22Rv1 (cell line): ENCODE measurements around the gene DMXL1.

Experiments used
- H3K27ac ChIP-seq: fragments of 450-650 bp; 2 replicates; pipeline ENCODE4 v1.5.1; 2017
- ZFX ChIP-seq: fragments of 450-650 bp; IDR thresholded peaks from 2 replicates; pipeline ENCODE4 v1.6.1; 2017; ENCODE audit warnings: antibody characterized with exemption, borderline replicate concordance
- TF ChIP-seq, protein P1 (sequence below): fragments of 450-650 bp; IDR thresholded peaks from 2 replicates; pipeline ENCODE4 v1.5.1; 2017; ENCODE audit warnings: mild to moderate bottlenecking

DMXL1 gene

DNA sequence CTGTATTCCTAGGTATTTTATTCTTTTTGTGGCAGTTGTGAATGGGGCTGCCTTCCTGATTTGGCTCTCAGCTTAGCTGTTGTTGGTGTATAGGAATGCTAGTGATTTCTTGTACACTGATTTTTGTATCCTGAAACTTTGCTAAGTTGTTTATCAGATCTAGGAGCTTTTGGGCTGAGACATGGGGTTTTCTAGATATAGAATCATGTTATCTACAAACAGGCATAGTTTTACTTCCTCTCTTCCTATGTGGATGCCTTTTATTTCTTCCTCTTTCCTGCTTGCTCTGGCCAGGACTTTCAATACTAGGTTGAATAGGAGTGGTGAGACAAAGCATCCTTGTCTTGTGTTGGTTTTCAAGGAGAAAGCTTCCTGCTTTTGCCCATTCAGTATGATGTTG, 129.9 kb downstream of the DMXL1 start:
- no peak overlapping the region for H3K27ac ChIP-seq

DNA sequence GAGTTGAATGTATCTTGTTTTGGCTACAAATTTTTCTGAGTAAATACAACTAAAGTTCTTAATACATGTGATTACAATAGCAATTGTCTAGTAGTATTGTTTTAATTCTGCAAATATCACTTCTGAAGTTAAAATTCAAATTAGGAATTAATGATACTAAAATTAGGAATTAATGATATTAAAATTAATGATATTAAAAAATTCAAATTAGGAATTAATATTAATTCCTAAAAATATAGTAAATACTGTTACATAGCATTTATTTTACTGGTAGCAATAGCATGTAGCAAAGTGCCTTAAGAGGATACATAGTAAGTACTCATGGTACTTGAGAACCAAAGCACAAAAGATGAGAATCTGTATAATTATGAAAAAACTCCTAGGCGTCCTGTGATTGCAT, 136.2 kb downstream of the DMXL1 start:
- H3K27ac ChIP-seq: no peak overlapping the region
- TF ChIP-seq, protein P1, sequence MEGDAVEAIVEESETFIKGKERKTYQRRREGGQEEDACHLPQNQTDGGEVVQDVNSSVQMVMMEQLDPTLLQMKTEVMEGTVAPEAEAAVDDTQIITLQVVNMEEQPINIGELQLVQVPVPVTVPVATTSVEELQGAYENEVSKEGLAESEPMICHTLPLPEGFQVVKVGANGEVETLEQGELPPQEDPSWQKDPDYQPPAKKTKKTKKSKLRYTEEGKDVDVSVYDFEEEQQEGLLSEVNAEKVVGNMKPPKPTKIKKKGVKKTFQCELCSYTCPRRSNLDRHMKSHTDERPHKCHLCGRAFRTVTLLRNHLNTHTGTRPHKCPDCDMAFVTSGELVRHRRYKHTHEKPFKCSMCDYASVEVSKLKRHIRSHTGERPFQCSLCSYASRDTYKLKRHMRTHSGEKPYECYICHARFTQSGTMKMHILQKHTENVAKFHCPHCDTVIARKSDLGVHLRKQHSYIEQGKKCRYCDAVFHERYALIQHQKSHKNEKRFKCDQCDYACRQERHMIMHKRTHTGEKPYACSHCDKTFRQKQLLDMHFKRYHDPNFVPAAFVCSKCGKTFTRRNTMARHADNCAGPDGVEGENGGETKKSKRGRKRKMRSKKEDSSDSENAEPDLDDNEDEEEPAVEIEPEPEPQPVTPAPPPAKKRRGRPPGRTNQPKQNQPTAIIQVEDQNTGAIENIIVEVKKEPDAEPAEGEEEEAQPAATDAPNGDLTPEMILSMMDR: no peak
- no peak for TF ChIP-seq ZFX

More for the DNA sequence above, 129.9 kb downstream of the DMXL1 start:
- no peak for TF ChIP-seq ZFX
- TF ChIP-seq, protein P1: no peak

DNA sequence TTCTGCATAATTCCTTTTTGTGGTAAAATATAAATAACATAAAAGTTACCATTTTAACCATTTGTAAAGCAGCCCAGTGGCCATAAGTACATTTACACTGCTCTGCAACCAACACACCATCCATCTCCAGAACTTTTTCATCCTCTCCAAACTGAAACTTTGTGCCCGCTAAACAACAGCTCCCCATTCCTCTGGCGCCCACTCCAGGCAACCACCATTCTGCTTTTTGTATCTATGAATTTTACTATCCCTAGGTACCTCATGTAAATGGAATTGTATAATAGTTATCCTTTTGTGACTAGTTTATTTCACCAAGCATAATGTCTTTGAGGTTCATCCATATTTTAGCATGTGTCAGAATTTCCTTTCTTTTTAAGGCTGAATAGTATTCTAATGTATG, 141.1 kb downstream of the DMXL1 start:
- TF ChIP-seq, protein P1: no peak
- no peak for TF ChIP-seq ZFX
- H3K27ac ChIP-seq: no peak overlapping the region

DNA sequence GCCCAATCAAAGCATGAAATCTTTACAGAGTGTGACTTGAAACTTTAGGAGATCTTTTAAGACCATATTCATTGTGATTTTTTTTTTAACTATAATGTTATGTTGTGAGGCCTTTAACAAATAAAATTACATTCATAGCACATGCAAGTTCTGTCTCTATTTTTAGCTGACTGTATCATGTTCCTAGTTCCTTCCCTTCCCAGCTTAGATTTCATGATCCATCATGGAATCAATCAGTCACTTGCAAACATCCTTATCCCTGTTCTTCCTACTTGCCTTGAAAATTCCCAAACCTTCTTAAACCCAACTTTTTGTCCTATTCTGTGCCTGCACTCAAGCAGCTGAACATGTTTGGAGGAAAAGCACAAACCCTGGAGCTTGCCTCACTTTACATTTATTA, 141.8 kb downstream of the DMXL1 start:
- no peak overlapping the region for H3K27ac ChIP-seq
- TF ChIP-seq, protein P1: no peak
- TF ChIP-seq ZFX: no peak

DNA sequence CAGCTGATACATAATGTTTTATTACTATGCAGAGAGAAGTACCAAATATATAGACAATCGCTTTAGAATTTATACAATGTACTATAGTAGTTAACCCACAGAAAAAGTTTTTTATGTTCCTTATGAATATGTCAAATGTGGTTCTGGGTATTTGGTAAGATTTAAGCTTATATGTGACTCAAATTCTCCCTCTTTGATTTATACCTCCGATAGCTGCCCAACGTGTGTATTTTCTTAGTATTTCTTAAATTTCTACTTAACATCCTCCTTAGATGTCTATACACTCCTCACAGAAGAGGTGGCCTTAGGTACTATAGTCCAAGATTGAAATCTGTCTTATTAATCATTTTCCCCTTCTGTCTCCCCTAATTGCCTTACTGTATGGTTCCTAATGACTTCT, 146.3 kb downstream of the DMXL1 start:
- H3K27ac ChIP-seq: no peak overlapping the region
- no peak for TF ChIP-seq ZFX
- TF ChIP-seq, protein P1: no peak

GRCh38 chr5:119218830-119219782, 148.2 kb downstream of the DMXL1 start:
- H3K27ac ChIP-seq: no peak overlapping the region
- TF ChIP-seq, protein P1: no peak
- no peak for TF ChIP-seq ZFX

DNA sequence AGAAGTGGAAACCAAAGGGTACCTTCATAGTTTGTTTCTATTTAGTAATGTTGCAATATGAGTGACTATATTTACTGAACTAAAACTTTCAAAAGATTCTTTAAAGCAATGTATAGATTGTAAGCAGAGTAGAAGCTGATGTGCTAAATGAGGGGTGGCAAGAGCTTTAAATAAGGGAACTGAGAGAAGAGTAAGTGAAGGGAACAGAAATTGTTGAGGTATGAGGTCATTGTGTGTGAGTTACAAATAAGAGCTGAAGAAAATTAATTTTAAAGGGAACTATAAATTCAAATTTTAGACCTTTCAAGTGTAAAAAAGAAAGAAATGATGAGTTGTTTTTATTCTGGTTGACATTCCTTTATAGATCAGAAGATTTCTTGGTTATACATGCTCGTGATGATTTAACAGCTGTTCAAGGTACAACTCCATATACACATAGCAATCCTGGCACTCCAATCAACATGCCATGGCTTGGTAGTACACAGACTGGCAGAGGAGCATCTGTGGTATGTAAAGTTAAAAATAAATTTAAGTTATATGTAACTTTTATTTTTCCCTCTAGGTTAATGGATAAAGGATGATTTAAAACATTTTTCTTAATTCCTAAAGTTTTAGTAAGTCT, 149.8 kb downstream of the DMXL1 start:
- no peak overlapping the region for H3K27ac ChIP-seq
- TF ChIP-seq, protein P1: no peak
- no peak for TF ChIP-seq ZFX
